HG03064 (cell line): Measurements from ENCODE around the gene FAM107A.

Source experiments
- ATAC-seq: cut with Tn5 transposase; IDR thresholded peaks from one replicate; pipeline ENCODE4 v1.9.1; 2021; ENCODE audit warnings: low read depth; ENCODE audit not compliant: unreplicated experiment

FAM107A gene

GRCh38 chr3:58577269-58577821 is at the start of gene FAM107A:
TSS of gene FAM107A (minus strand) at chr3:58577391. CDS start at chr3:58569860, 7,531 bp downstream.
- no peak for ATAC-seq

- ATAC-seq = no peak
Measured at GRCh38 chr3:58625196-58625824, 48.1 kb upstream of the FAM107A start.

- ATAC-seq = no peak
Measured at GRCh38 chr3:58624550-58624949, 47.4 kb upstream of the FAM107A start.

GRCh38 chr3:58623961-58624360 is 46.8 kb upstream of the FAM107A start:
- ATAC-seq = no peak

- ATAC-seq = no peak
Measured at GRCh38 chr3:58623478-58623877, 46.3 kb upstream of the FAM107A start.

- ATAC-seq = no peak
Measured at GRCh38 chr3:58622892-58623291, 45.7 kb upstream of the FAM107A start.

- ATAC-seq = no peak
Measured at GRCh38 chr3:58622436-58622835, 45.2 kb upstream of the FAM107A start.

- no peak for ATAC-seq
Measured at GRCh38 chr3:58621086-58621830, 44.1 kb upstream of the FAM107A start.

GRCh38 chr3:58620421-58620820 is 43.2 kb upstream of the FAM107A start:
- no peak for ATAC-seq

GRCh38 chr3:58617338-58617761 is 40.2 kb upstream of the FAM107A start:
- no peak for ATAC-seq

GRCh38 chr3:58613236-58614132 is 36.3 kb upstream of the FAM107A start:
- no peak for ATAC-seq

- ATAC-seq = no peak
Measured at GRCh38 chr3:58612830-58613229, 35.6 kb upstream of the FAM107A start.

- ATAC-seq = no peak
Measured at GRCh38 chr3:58609990-58610389, 32.8 kb upstream of the FAM107A start.

GRCh38 chr3:58608648-58609047 is 31.5 kb upstream of the FAM107A start:
- ATAC-seq = no peak

- ATAC-seq = no peak
Measured at GRCh38 chr3:58607816-58608215, 30.6 kb upstream of the FAM107A start.

GRCh38 chr3:58606693-58607092 is 29.5 kb upstream of the FAM107A start:
- ATAC-seq = no peak

- ATAC-seq = no peak
Measured at GRCh38 chr3:58604031-58604430, 26.8 kb upstream of the FAM107A start.

- ATAC-seq = no peak
Measured at GRCh38 chr3:58603606-58604005, 26.4 kb upstream of the FAM107A start.

- ATAC-seq = no peak
Measured at GRCh38 chr3:58597770-58598310, 20.6 kb upstream of the FAM107A start.

GRCh38 chr3:58596834-58597518 is 19.8 kb upstream of the FAM107A start:
- no peak for ATAC-seq
